ENCODE data around the gene TEX2.

GRCh38 chr17:64145375-64145750, 117.7 kb downstream of the TEX2 start:
- TF ChIP-seq CTCF (IDR thresholded peaks at IDR 0.05) (peak in 2 of 6 experiments; percentile 8 to 11), POLR2A (IDR thresholded peaks at IDR 0.05) (no peak)

Measured in Peyer's patch (tissue), 4 donors.